ENCODE data around the gene RNF145.

- TF ChIP-seq CTCF (IDR thresholded peaks at IDR 0.05; ENCODE audit: low read length) (no peak), EZH2 (optimal IDR thresholded peaks at IDR 0.05; ENCODE audit: low read depth, low read length) (no peak), EZH2phosphoT487 (IDR thresholded peaks at IDR 0.05; ENCODE audit: low read length) (no peak)
These were observed 9.3 kb upstream of the RNF145 start for GRCh38 chr5:159218595-159219023.

Measured in MM.1S (cell line).